GM18517 (cell line): ENCODE measurements around the gene ANXA6.

Source experiments
- ATAC-seq: cut with Tn5 transposase; IDR thresholded peaks from one replicate; pipeline ENCODE4 v1.9.1; 2021; ENCODE audit warnings: mild to moderate bottlenecking, moderate library complexity; ENCODE audit not compliant: unreplicated experiment

Gene ANXA6

DNA sequence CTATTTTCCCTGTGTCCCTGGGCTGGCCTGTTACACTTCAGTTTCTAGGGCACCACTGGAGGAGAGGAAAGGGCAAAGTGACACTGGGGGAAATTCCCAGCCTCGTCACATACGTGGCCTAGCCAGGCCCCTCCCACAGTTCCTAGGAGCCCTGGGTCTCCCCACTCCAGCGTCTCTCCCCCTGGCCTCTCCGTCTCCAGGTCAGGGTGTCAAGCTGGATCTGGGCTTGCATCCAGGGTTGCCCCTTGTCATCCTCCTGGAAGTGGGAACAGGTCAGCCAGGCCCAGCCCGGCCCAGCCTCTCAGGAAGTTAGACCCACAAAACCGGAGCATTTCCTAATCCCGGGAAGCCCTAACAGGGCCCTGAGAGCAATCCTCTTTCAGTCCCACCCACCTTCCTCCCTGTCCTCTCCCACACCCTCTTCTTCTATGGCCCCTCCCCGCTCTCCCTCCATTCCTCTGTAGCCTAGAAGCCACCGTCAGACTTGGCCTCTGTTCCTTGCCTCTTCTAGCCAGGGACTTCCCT lies 72.0 kb downstream of the ANXA6 start:
- no peak for ATAC-seq

DNA sequence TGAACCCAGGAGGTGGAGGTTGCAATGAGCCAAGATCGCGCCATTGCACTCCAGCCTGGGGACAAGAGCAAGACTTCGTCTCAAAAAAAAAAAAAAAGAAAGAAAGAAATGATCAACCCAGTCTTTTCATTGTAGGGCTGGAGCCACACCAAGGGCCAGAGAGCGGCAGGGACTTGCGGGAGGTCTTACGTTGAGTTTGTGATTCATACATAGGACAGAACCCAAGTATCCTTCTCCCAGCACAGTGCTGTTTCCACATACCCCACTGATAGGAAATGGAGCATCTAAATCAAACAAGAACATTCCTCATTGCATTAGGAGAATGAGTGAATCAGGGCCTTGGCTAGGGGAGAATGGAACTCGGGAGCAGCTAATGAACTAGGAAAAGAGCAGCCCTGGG lies 73.2 kb downstream of the ANXA6 start:
- no peak for ATAC-seq

DNA sequence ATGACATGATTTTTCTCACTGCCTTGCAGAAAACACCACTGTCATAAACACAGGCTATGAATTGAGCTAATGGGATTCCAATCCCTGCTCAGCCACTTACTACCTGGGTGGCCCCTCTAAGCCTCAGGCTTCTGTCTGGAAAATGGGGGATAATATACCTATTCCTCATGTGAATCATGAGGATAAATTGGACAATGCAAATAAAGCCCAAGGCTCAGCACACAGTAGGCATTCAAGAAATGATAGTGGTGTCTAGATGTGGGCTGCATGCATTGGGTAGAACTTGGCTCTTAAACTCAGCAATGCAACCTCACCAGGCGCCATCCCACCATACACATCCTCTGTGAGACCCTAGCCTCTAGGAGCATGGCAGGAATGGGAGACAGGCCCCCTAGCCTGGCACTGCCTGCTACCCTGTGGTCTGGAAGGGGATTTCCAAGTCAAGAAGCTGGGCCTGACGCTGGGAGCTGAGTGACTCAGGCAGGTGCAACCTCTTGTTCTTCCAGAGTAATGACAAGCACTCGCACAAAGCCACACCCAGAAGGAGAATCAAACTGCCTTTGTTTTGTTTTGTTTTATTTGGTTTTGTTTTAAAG lies 74.4 kb downstream of the ANXA6 start:
- no peak for ATAC-seq

DNA sequence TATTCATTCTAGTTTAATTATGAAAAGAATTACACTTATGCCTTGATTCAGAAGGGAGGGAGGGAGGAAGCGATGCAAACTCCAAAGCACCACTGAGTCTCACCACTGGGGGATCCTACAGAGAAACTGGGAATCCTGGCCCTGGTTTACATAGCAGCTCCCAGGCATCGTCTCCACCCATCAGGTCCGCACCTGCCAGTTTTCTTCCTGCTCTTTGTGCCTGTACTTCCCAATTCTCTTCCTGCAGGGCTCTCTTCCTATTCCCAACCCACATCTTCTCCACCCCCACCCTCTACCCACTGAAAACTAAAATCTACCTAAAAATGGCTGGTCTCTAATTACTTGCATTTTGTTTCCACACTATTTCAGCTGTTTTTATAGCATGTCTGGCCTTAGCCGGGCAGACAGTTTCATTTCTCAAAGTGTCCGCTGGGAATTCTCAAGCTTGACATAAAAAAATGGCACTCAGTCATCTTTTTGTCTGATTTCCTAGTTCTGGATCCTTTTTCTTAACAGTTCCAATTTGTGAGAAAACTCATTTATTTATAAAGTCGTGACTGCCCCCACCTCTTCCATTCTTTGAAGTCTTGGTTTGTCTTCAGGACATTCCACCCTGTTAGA lies 75.2 kb downstream of the ANXA6 start:
- no peak for ATAC-seq

DNA sequence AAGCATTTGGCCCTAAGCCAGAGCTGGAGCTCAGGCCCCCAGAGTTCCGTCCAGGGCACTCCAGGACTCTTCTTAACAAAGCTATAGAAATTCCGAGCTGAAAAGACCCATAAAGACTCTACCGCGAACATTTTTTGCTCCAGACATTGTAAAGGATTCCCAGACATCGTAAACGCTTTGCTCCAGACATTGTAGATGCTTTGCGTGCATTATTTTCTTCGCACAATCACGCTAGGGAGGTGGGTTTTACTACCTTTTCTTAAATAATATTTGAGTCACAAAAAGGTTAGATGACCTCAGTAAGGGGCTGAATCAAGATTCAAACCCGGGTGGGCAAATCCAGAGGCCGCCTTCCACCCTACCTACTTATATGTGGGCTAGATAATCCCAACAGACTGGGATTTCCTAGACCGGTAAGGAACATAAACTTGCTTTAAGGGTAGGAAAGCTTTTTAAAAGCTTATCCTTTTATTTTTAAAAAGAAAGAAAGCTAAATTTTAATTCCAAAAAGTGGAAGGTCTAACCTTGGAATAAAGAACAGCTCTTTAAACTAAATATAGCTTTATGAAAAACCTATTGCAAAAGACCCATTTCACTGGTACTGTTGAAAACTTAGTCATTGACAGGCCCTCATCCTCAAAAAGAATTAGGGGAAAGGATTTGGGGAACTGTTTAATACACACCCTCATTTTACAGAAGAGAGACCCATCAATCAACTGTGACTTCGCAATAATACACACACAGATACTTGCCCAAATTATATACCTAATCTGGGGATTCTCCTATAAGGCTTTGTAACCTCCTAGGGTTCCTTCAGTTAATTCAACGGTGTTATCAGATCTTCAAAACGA lies 75.9 kb downstream of the ANXA6 start:
- no peak for ATAC-seq

DNA sequence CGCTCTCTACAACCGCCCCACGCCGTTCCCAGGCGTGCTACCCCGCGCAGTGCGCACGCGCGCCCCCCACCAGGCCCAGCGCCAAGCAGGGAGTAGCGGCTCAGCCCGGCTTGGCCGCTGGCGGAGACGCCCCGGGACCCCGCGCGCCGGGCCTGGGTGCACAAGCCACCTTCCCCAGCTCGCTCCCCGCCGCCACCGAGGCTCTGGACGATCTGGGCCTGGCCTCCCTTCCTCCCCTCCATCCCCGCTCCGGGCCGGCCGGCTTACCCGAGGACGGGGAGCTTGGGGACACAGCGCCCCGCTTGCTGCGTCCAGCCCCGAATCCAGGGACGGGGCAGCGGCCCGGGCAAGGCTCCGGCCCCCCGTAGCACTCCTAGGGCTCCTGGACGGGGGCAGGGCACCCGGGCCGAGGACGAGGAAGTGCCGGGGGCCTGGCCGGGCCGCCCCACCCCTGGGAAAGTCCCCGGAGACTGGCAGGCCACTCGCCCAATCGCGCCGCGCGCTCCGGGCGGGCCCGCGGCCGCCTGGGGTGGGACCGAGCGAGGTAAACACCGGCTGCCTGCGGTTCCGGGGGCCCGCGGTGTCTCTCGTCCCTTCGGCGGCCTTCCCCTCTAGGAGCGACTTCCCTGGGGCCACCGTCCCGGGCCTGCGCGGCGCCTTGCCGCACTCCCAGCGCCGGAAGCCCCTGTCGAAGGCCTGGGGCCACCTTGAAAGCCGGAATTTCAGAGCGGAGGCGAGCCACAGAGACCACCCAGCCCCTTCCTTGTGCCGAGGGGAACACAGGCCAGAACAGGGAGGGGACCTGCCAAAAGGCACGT lies 76.8 kb downstream of the ANXA6 start, which contains the start of gene TNIP1:
TSS of gene TNIP1 (minus strand) at position 422 of the 818 bp plus-strand sequence. CDS start 15,939 bp downstream, outside the sequence.
- peak; percentile 65 for ATAC-seq

DNA sequence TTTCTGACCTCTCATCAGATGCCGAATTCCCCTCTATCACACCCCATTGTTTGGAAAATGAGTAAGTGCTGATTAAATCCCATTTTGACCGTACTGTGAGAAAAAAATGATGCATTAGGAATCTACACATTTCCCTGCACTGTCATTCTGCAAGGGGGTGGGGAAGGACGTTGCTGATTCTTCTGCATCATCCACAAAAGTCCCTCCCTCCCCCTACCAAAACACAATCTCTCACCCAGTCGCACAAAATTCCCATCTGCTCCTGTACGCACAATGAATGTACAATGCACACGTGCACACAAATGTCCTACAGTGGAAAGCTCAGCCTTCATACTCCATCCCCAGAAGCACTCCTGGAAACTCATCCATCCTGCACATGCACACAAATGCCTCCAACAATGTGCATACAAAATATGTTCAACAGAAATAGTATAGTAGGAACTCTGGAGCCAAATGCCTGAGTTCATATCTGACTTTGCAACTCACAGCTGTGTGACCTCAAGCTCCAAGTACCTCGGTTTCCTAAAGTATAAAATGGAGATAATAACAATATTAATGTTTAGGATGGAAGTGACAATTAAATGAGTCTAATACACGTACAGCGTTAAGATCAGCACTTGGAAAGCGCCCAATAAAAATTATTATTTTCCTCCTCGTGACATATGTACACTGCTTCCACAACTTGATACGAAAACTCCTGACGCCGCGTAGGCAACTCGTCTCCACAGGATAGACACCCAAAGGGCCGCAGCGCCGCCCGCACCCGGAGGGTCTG lies 77.6 kb downstream of the ANXA6 start:
- no peak for ATAC-seq

DNA sequence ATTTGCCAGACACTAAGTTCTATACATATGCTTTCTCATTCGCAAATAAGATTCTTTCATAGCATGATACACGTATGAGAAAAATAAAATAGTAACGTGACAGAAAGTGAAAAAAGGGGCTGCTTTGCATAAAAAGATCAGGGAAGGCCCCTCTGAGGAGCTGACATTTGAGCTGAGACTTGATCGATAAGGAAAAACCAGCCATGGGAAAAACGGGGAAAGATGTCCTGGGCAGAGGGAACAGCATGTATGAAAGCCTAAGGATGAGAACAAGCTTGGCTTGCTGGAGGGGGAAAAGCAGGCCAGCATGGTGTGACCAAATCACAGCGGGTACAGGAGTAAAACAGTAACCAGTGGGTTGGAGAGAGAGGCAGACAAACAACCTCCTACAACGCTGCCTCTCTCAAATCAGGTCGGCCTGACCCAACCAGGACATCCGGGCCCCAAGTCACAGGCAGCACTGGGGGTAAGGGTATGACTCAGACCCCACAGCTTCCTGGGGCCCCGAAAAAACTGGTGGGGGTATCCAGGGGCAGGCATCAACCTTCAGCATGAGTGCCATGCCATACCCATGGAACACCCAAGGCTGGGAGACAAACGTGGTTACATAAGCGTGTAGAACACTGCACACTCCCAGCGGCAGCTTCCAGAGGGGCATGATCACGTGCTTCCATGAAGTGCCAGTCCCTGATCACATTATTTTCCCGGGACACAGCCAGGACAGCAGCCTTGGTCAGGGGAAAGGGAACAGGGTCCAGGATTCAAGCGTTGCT lies 78.9 kb downstream of the ANXA6 start:
- ATAC-seq, result peak; percentile 50

DNA sequence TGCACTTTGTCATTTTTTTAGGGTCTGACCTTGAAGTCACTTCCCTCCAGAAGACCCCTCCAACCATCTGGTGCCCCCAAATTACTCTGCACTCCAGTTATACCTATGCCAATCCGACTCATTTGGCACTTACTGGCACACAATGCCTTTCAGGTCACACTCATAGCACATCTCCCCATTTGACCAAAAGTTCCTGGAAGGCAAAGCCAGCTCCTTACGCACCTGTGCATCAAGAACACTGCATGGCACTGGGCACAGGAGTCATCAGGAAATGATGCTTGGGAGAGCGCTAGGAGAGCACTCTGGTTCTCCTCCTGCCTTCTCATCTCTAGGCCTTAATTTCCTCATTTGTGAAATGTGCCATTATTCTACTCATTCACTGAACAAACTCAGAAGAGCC lies 79.6 kb downstream of the ANXA6 start:
- ATAC-seq, result no peak

DNA sequence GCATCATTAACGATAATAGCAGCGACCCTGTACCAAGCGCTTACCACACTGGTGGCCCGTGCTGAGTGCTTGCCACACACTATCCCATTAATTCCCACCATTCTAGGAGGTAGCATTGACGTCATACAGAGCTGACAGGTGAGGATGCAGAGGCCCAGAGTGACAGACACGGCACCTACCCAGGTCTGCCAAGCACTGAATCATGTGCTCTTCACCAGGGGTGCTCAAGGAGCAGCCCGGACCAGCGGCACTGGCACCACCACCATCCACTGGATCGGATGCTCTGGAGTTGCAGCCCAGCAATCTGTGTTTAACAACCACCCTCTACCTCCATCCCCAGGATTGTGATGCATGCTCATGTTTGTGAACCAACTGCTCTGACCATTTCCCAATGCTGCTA lies 80.2 kb downstream of the ANXA6 start:
- no peak for ATAC-seq

DNA sequence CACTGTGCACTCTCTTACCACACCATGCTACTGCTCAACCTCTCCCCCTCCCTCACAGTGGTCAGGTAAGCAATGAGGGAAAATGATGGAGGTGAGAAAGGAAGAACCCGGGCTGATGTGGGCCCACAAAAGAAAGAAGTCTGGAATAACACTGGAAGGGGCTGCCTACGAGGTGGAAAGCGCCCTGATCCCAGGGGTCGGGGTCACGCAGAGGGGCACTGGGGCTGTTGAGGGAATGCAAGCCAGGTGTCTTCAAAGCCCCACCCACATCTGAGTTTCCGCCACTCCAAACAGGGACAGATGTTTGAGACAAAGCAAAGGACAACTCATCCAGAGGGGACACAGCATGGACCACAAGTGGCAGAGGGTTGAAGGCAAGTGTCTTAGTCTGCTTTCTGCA lies 81.0 kb downstream of the ANXA6 start:
- ATAC-seq, result no peak

DNA sequence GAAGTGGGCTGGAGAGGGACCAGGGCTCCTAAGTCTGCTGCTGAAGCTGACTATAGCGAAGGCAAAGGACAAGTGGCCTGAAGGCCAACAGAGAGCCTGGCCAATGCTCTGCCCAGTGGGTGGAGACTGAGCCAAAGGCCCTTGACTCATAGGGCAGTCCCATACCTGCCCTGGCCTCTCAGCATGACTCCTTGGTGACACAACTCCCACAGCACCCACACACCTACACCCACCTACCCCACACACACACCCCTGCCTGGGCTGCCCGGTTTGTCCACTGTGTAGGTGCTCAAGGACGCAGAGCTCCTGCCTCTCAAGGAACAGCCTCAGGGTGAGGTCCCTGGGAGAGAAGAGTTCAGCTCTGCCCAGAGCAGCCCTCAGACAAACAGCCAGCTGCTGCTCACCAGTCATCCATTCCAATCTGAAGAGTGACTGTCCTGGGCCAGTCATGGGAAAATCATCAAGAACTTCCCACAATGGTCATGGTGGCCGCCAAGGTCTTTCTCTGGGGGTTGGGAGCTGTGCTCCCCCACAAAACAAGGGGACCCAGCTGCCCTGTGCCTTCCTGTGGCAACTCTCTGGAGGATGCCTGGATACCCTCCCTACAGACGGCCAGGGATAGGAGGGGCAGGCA lies 81.8 kb downstream of the ANXA6 start:
- ATAC-seq, result no peak

DNA sequence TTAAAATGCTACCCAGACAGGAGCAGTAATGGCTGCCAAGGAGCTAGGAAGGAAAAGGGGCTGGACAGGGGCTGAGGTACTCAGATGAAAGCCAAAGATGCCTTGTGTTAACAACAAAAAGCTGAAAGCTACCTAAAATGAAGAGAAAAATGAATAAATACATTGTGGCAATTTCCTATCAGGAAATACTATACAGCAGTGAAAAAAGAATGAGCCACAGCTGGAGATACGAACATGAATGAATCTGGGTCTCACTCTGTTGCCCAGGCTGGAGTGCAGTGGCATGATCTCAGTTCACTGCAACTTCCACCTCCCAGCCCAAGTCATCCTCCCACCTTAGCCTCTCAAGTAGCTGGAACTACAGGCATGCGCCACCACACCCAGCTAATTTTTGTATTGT lies 83.0 kb downstream of the ANXA6 start:
- ATAC-seq, result no peak

DNA sequence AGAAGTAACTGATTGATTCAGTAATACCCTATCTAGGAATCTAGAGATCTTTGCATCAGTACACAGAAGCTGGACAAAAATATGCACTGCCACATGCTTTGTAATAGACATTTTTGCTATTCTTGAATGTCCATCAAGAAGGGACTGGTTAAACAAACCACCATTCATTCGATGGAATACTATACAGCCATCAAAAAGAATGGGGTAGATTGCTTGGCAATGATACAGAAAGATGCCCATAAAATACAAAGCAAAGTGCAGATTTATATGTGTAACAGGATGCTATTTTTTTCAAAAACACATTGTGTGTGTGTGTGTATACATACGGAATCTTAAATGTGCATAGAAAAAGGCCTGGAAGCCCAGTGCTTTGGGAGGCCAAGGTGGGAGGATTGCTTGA lies 84.3 kb downstream of the ANXA6 start:
- ATAC-seq, result no peak

DNA sequence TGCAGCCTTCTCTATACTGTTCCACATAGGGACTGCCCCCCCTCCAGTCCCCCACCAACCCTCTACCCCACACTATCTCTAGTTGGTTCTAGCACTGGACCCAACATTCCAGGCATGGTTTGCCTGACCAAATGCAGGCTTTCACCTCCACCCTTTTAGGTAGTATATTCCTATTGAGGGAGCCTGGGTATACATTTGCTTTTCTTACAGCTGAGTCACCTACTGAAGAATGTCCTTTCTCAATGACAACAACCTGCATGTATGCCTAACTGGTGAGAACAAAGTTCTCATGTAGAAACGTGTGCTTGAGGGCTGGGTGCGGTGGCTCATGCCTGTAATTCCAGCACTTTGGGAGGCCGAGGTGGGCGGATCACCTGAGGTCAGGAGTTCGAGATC lies 85.0 kb downstream of the ANXA6 start:
- no peak for ATAC-seq

DNA sequence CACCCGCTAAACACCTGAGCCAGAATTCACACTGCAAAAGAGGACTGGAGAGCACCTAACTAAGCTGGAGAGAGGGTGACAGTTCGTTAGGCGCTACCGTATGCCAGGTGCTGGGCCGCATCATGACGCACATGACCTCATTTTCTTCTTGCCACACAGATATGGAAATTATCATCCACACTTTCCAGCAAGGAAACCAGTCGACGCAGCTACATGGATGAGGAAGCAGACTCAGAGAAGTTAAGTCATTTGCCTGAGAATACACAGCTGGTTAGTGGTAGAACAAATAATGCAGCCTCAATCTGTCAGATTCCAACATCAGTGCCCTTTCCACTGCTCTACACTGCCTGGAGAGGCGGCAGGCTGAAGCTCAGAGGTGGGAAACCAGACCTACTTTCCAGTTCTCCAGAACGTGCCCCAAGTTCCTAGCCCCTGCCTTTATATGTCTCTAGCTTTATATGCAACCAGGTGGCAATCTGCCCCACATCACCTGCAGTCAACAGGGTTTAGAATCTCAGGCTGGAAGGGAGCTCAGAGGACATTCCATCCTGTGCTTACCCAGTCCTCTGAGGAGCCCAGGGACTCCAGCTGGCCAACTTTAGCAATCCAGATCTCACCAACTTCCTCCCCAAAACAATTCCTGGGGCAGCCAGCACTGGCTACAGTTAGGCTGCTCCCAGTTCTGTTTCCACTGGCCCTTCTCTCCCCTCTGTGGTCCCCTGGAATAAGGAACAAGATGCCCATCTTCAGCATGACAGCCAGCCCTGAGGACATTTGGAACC lies 85.5 kb downstream of the ANXA6 start:
- ATAC-seq, result no peak

DNA sequence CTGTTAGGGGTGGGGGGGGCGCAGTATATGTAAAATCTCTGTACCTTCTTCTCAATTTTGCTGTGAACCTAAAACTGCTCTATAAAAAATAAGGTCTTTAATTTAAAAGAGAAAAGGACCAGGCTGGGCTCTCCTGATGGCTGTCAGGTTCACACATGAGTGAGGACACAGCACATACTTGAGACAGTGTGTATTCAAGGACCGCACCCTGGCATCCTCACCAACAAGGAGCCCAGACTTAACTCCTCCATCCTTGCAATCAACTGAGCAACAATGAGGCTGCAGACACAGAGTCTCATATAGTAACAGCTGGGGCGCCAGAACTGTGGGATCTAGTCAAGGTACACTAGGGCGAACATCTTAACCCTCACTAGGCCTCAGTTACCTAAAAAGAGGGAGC lies 86.6 kb downstream of the ANXA6 start:
- ATAC-seq, result no peak

DNA sequence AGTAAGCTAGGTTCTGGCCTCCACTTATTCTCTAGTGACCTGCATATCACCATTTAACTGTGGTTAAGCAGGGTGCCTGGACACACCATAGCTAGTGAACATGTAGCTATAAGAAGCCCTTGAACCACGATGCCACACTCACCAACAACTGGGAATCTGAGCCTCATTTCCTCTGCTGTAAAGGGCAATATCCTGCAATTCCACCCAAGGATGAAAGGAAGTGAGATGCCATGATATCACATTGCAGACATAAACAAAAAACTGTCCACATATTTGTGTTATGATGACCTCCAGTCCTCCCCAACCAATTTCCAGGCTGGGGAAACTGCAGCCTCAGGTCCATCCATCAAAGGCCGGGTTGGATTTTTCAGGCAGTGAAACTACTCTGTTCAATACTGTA lies 87.1 kb downstream of the ANXA6 start:
- ATAC-seq, result no peak
